ENCODE data around the gene TSC22D1. TPM values are rescaled to one million over a fixed set of nuclear protein-coding genes. Genes with fewer than 3 reads are reported as not detected.

TSC22D1 gene
- total RNA-seq, 1 donor, result 173 TPM

GRCh38 chr13:44433863-44434765 lies 142.0 kb downstream of the TSC22D1 start:
- H3K4me2 ChIP-seq (ENCODE audit: insufficient read depth, low read length), result peak overlapping the region; percentile 97
- H3K4me3 ChIP-seq (ENCODE audit: insufficient read depth, low read length), result peak overlapping the region; percentile 84

GRCh38 chr13:44432650-44433049 lies 143.5 kb downstream of the TSC22D1 start:
- no peak for TF ChIP-seq CTCF (IDR thresholded peaks at IDR 0.05; ENCODE audit: extremely low read depth, low read depth, low read length)
- H3K9me3 ChIP-seq (ENCODE audit: low read depth, low read length), result no peaks in the 10 kb centered on the region
- no peaks in the 10 kb centered on the region for H3K27me3 ChIP-seq (ENCODE audit: insufficient read depth, low read length)
- H3K4me2 ChIP-seq (ENCODE audit: insufficient read depth, low read length), result no peak overlapping the region
- no peak for DNase-seq (ENCODE audit: insufficient read length, low spot score, missing footprints)
- H3K4me1 ChIP-seq (ENCODE audit: insufficient read depth, low read length), result peaks cover 15% of the 10 kb centered on the region
- no peak overlapping the region for H2AFZ ChIP-seq (ENCODE audit: low read length)
- H4K20me1 ChIP-seq (ENCODE audit: insufficient read depth, low read length), result peaks cover 22% of the 10 kb centered on the region
- peaks cover 24% of the 10 kb centered on the region for H3K36me3 ChIP-seq (ENCODE audit: insufficient read depth, low read length)
- H3K79me2 ChIP-seq (ENCODE audit: insufficient read depth, low read length), result peaks cover 13% of the 10 kb centered on the region
- no peak overlapping the region for H3K27ac ChIP-seq (ENCODE audit: low read depth, low read length)
- no peak overlapping the region for H3K4me3 ChIP-seq (ENCODE audit: insufficient read depth, low read length)

More at GRCh38 chr13:44433863-44434765, 142.0 kb downstream of the TSC22D1 start:
- H3K36me3 ChIP-seq (ENCODE audit: insufficient read depth, low read length), result peaks cover 24% of the 10 kb centered on the region
- H3K4me1 ChIP-seq (ENCODE audit: insufficient read depth, low read length), result peaks cover 22% of the 10 kb centered on the region
- DNase-seq (ENCODE audit: insufficient read length, low spot score, missing footprints), result no peak
- peak overlapping the region; percentile 78 for H3K27ac ChIP-seq (ENCODE audit: low read depth, low read length)
- H3K9me3 ChIP-seq (ENCODE audit: low read depth, low read length), result no peaks in the 10 kb centered on the region
- no peak for TF ChIP-seq CTCF (IDR thresholded peaks at IDR 0.05; ENCODE audit: extremely low read depth, low read depth, low read length)
- H4K20me1 ChIP-seq (ENCODE audit: insufficient read depth, low read length), result peaks cover 26% of the 10 kb centered on the region
- no peak overlapping the region for H2AFZ ChIP-seq (ENCODE audit: low read length)
- H3K27me3 ChIP-seq (ENCODE audit: insufficient read depth, low read length), result no peaks in the 10 kb centered on the region
- H3K79me2 ChIP-seq (ENCODE audit: insufficient read depth, low read length), result peaks cover 19% of the 10 kb centered on the region

GRCh38 chr13:44431150-44431549 lies 145.0 kb downstream of the TSC22D1 start:
- Histone ChIP-seq H3K79me2 (ENCODE audit: insufficient read depth, low read length) (peaks cover 9% of the 10 kb centered on the region), H3K9me3 (ENCODE audit: low read depth, low read length) (no peaks in the 10 kb centered on the region), H3K4me3 (ENCODE audit: insufficient read depth, low read length) (no peak overlapping the region), H3K4me2 (ENCODE audit: insufficient read depth, low read length) (no peak overlapping the region), H3K27ac (ENCODE audit: low read depth, low read length) (no peak overlapping the region), H3K4me1 (ENCODE audit: insufficient read depth, low read length) (peaks cover 13% of the 10 kb centered on the region), H4K20me1 (ENCODE audit: insufficient read depth, low read length) (peaks cover 14% of the 10 kb centered on the region), H3K36me3 (ENCODE audit: insufficient read depth, low read length) (peaks cover 24% of the 10 kb centered on the region), H3K27me3 (ENCODE audit: insufficient read depth, low read length) (no peaks in the 10 kb centered on the region), H2AFZ (ENCODE audit: low read length) (no peak overlapping the region)
- no peak for DNase-seq (ENCODE audit: insufficient read length, low spot score, missing footprints)
- TF ChIP-seq CTCF (IDR thresholded peaks at IDR 0.05; ENCODE audit: extremely low read depth, low read depth, low read length), result no peak

GRCh38 chr13:44429311-44429710 lies 146.8 kb downstream of the TSC22D1 start:
- Histone ChIP-seq H3K79me2 (ENCODE audit: insufficient read depth, low read length) (peaks cover under 1% of the 10 kb centered on the region), H4K20me1 (ENCODE audit: insufficient read depth, low read length) (peaks cover 12% of the 10 kb centered on the region), H3K4me1 (ENCODE audit: insufficient read depth, low read length) (peaks cover 7% of the 10 kb centered on the region), H3K9me3 (ENCODE audit: low read depth, low read length) (no peaks in the 10 kb centered on the region), H3K27me3 (ENCODE audit: insufficient read depth, low read length) (no peaks in the 10 kb centered on the region), H3K4me3 (ENCODE audit: insufficient read depth, low read length) (no peak overlapping the region), H3K36me3 (ENCODE audit: insufficient read depth, low read length) (peaks cover 19% of the 10 kb centered on the region), H3K4me2 (ENCODE audit: insufficient read depth, low read length) (no peak overlapping the region), H3K27ac (ENCODE audit: low read depth, low read length) (no peak overlapping the region), H2AFZ (ENCODE audit: low read length) (no peak overlapping the region)
- no peak for TF ChIP-seq CTCF (IDR thresholded peaks at IDR 0.05; ENCODE audit: extremely low read depth, low read depth, low read length)
- no peak for DNase-seq (ENCODE audit: insufficient read length, low spot score, missing footprints)
